Fibroblast of villous mesenchyme (primary cell): Measurements from ENCODE around the gene HCN4. TPM values are rescaled to one million over a fixed set of nuclear protein-coding genes. Genes with fewer than 3 reads are reported as not detected.

ENCODE experiments used
- DNase-seq: peaks from one replicate; pipeline ENCODE4 v3.0.0-alpha.2; 2010; ENCODE audit warnings: low read depth
- H3K4me3 ChIP-seq: 2 replicates; pipeline ENCODE4 v1.5.1; 2011; ENCODE audit warnings: low read depth, mild to moderate bottlenecking, low read length
- CTCF ChIP-seq: IDR thresholded peaks from 2 replicates; pipeline ENCODE4 v1.5.1; 2012; ENCODE audit warnings: low read depth, mild to moderate bottlenecking, low read length; ENCODE audit not compliant: insufficient read depth
- total RNA-seq: library from RNA; depleted of rRNA; stranded (reverse); fragments of >200 nt; gene quantifications from 2 replicates; pipeline ENCODE4 v1.2.3, GENCODE V29; 2012

Gene HCN4
- total RNA-seq, 1 donor = not detected

GRCh38 chr15:73338606-73339374 lies 30.0 kb downstream of the HCN4 start:
- H3K4me3 ChIP-seq = no peak overlapping the region
- no peak for TF ChIP-seq CTCF
- no peak for DNase-seq

- no peak overlapping the region for H3K4me3 ChIP-seq
- DNase-seq = no peak
- no peak for TF ChIP-seq CTCF
These were observed 30.7 kb downstream of the HCN4 start for GRCh38 chr15:73338058-73338457.

- no peak for TF ChIP-seq CTCF
These were observed 31.6 kb downstream of the HCN4 start for GRCh38 chr15:73337187-73337586.

GRCh38 chr15:73336756-73337155 lies 32.0 kb downstream of the HCN4 start:
- no peak overlapping the region for H3K4me3 ChIP-seq
- no peak for TF ChIP-seq CTCF
- no peak for DNase-seq

More at GRCh38 chr15:73337187-73337586, 31.6 kb downstream of the HCN4 start:
- H3K4me3 ChIP-seq = no peak overlapping the region
- no peak for DNase-seq

GRCh38 chr15:73335471-73335870 lies 33.3 kb downstream of the HCN4 start:
- TF ChIP-seq CTCF = no peak
- no peak for DNase-seq
- H3K4me3 ChIP-seq = no peak overlapping the region

- no peak overlapping the region for H3K4me3 ChIP-seq
- no peak for TF ChIP-seq CTCF
- no peak for DNase-seq
These were observed 33.7 kb downstream of the HCN4 start for GRCh38 chr15:73335026-73335425.

GRCh38 chr15:73334086-73334485 lies 34.7 kb downstream of the HCN4 start:
- no peak for TF ChIP-seq CTCF
- DNase-seq = no peak
- no peak overlapping the region for H3K4me3 ChIP-seq
